Hepatocyte (in vitro differentiated cells): ENCODE results near the gene S100Z.

ENCODE experiments used
- CTCF ChIP-seq: fragments of 200-600 bp; sonication (generic); IDR thresholded peaks from 2 replicates; pipeline ENCODE4 v1.5.1; 2016; ENCODE audit warnings: antibody characterized with exemption, mild to moderate bottlenecking; ENCODE audit not compliant: poor library complexity
- EZH2 ChIP-seq: fragments of 200-600 bp; sonication (generic); IDR thresholded peaks from 2 replicates; pipeline ENCODE4 v1.6.1; 2016; ENCODE audit warnings: antibody characterized with exemption, mild to moderate bottlenecking, borderline replicate concordance

GRCh38 chr5:76820526-76820890 is 29.3 kb upstream of the S100Z start:
- TF ChIP-seq CTCF: no peak
- TF ChIP-seq EZH2: no peak
